WTC11 (cell line): ENCODE results near the gene RAP2B. TPM values are rescaled to one million over a fixed set of nuclear protein-coding genes. Genes with fewer than 3 reads are reported as not detected.
"Not testable (repeated sequence)": the region's sequence is repeated elsewhere in the genome, so short reads cannot be mapped to it uniquely, and the experiment has no call there.

ENCODE experiments used
- ATAC-seq: fragments of 200-7000 bp; cut with Tn5 transposase; 2 replicates; pipeline ENCODE4 v1.10.0; 2021; ENCODE audit warnings: mild to moderate bottlenecking, moderate library complexity
- CTCF ChIA-PET: fragments of 300-600 bp; sonication (Branson Sonifier 250); formaldehyde crosslinking; loops from one replicate; lab custom pipeline; 2021; ENCODE audit warnings: antibody characterized with exemption; lab: Charles Lee
- POLR2A ChIA-PET: fragments of 350-600 bp; sonication (Branson Sonifier 250); formaldehyde crosslinking; loops from one replicate; lab custom pipeline; 2021; ENCODE audit warnings: antibody characterized with exemption; lab: Charles Lee
- DNase-seq: peaks from one replicate; pipeline ENCODE4 v3.0.0; 2021; ENCODE audit warnings: low spot score
- H3K27ac Mint-ChIP-seq: 2 replicates; pipeline ENCODE4 v1.8.0; 2021; ENCODE audit warnings: mixed read lengths
- H3K27me3 Mint-ChIP-seq: 2 replicates; pipeline ENCODE4 v1.8.0; 2021; ENCODE audit warnings: low read depth, mild to moderate bottlenecking, moderate library complexity, mixed read lengths
- H3K36me3 Mint-ChIP-seq: 2 replicates; pipeline ENCODE4 v1.8.0; 2021; ENCODE audit warnings: mixed read lengths
- H3K4me1 Mint-ChIP-seq: 2 replicates; pipeline ENCODE4 v1.8.0; 2022; ENCODE audit warnings: mixed read lengths
- H3K4me3 Mint-ChIP-seq: 2 replicates; pipeline ENCODE4 v1.8.0; 2021; ENCODE audit warnings: mild to moderate bottlenecking, moderate library complexity, mixed read lengths
- H3K9me3 Mint-ChIP-seq: 2 replicates; pipeline ENCODE4 v1.8.0; 2021; ENCODE audit warnings: mixed read lengths
- CREM ChIP-seq: sonication (generic); formaldehyde crosslinking; IDR thresholded peaks from 2 replicates; pipeline ENCODE4 v1.8.1; 2022; ENCODE audit warnings: mild to moderate bottlenecking, missing genetic modification reagents, moderate library complexity
- FOXK1 ChIP-seq: sonication (generic); formaldehyde crosslinking; IDR thresholded peaks from 2 replicates; pipeline ENCODE4 v1.8.0; 2022; ENCODE audit warnings: mild to moderate bottlenecking, moderate library complexity, missing genetic modification reagents
- JUN ChIP-seq: sonication (generic); formaldehyde crosslinking; IDR thresholded peaks from 2 replicates; pipeline ENCODE4 v1.8.0; 2023; ENCODE audit warnings: mild to moderate bottlenecking, missing genetic modification reagents
- OVOL2 ChIP-seq: fragments of 250-450 bp; sonication (Bioruptor Pico); IDR thresholded peaks from 2 replicates; pipeline ENCODE4 v1.9.0; 2021; ENCODE audit warnings: mild to moderate bottlenecking, borderline replicate concordance
- TEAD1 ChIP-seq: sonication (generic); formaldehyde crosslinking; IDR thresholded peaks from 2 replicates; pipeline ENCODE4 v1.8.0; 2022; ENCODE audit warnings: mild to moderate bottlenecking, missing genetic modification reagents
- TP53 ChIP-seq: sonication (generic); formaldehyde crosslinking; IDR thresholded peaks from 2 replicates; pipeline ENCODE4 v1.8.1; 2023; ENCODE audit warnings: mild to moderate bottlenecking, missing genetic modification reagents
- ZBTB43 ChIP-seq: sonication (generic); formaldehyde crosslinking; IDR thresholded peaks from 2 replicates; pipeline ENCODE4 v1.8.1; 2023; ENCODE audit warnings: mild to moderate bottlenecking, missing genetic modification reagents
- ZNF121 ChIP-seq: sonication (generic); formaldehyde crosslinking; IDR thresholded peaks from 2 replicates; pipeline ENCODE4 v1.8.0; 2023; ENCODE audit warnings: missing genetic modification reagents
- ZNF416 ChIP-seq: fragments of 250-450 bp; sonication (Bioruptor Pico); IDR thresholded peaks from 2 replicates; pipeline ENCODE4 v1.9.0; 2021; ENCODE audit warnings: mild to moderate bottlenecking, inconsistent platforms
- ZSCAN18 ChIP-seq: fragments of 250-450 bp; sonication (Bioruptor Pico); IDR thresholded peaks from 2 replicates; pipeline ENCODE4 v2.1.2; 2022; ENCODE audit warnings: mild to moderate bottlenecking, moderate library complexity
- total RNA-seq: library from RNA; stranded (reverse); gene quantifications from 3 replicates; pipeline ENCODE4 v1.2.3, GENCODE V29; 2021
- TF ChIP-seq, protein P1 (sequence below): sonication (generic); formaldehyde crosslinking; IDR thresholded peaks from 2 replicates; pipeline ENCODE4 v1.8.1; 2023; ENCODE audit warnings: mild to moderate bottlenecking, missing genetic modification reagents, borderline replicate concordance
- TF ChIP-seq, protein P2 (sequence below): sonication (generic); formaldehyde crosslinking; IDR thresholded peaks from 2 replicates; pipeline ENCODE4 v1.8.0; 2022; ENCODE audit warnings: missing genetic modification reagents

Gene RAP2B
- total RNA-seq, 1 experiment from 2014 or later, result 25.6 TPM

DNA sequence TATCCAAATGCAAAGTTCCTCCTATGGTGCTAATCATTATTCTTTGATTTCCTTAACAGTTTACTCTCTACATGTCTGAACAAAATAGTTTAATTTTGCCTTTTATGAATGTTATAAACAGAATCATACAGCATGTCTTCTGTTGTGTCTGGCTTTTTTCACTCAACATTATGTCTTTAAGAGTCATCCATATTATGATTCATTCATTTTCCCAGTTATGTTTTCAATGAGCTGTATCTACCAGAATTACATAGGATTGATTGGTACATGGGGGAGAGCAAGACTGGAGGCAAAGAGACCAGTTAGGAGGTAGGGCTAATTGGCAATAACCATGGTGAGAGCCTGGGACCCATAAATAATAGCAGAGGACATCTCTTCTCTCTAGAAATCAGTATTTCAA is 16.6 kb upstream of the RAP2B start (continued):
- TF ChIP-seq, protein P1, sequence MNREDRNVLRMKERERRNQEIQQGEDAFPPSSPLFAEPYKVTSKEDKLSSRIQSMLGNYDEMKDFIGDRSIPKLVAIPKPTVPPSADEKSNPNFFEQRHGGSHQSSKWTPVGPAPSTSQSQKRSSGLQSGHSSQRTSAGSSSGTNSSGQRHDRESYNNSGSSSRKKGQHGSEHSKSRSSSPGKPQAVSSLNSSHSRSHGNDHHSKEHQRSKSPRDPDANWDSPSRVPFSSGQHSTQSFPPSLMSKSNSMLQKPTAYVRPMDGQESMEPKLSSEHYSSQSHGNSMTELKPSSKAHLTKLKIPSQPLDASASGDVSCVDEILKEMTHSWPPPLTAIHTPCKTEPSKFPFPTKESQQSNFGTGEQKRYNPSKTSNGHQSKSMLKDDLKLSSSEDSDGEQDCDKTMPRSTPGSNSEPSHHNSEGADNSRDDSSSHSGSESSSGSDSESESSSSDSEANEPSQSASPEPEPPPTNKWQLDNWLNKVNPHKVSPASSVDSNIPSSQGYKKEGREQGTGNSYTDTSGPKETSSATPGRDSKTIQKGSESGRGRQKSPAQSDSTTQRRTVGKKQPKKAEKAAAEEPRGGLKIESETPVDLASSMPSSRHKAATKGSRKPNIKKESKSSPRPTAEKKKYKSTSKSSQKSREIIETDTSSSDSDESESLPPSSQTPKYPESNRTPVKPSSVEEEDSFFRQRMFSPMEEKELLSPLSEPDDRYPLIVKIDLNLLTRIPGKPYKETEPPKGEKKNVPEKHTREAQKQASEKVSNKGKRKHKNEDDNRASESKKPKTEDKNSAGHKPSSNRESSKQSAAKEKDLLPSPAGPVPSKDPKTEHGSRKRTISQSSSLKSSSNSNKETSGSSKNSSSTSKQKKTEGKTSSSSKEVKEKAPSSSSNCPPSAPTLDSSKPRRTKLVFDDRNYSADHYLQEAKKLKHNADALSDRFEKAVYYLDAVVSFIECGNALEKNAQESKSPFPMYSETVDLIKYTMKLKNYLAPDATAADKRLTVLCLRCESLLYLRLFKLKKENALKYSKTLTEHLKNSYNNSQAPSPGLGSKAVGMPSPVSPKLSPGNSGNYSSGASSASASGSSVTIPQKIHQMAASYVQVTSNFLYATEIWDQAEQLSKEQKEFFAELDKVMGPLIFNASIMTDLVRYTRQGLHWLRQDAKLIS, result no peak

- POLR2A ChIA-PET, result no interaction called here
- Mint-ChIP-seq H3K27me3 (no peaks in the 10 kb centered on the region), H3K9me3 (peaks cover 8% of the 10 kb centered on the region), H3K4me1 (peaks cover 2% of the 10 kb centered on the region; the same call in 1 of the 2 replicates), H3K27ac (no peak overlapping the region), H3K4me3 (no peak overlapping the region), H3K36me3 (no peaks in the 10 kb centered on the region)
- no peak for ATAC-seq
- TF ChIP-seq, protein P2, sequence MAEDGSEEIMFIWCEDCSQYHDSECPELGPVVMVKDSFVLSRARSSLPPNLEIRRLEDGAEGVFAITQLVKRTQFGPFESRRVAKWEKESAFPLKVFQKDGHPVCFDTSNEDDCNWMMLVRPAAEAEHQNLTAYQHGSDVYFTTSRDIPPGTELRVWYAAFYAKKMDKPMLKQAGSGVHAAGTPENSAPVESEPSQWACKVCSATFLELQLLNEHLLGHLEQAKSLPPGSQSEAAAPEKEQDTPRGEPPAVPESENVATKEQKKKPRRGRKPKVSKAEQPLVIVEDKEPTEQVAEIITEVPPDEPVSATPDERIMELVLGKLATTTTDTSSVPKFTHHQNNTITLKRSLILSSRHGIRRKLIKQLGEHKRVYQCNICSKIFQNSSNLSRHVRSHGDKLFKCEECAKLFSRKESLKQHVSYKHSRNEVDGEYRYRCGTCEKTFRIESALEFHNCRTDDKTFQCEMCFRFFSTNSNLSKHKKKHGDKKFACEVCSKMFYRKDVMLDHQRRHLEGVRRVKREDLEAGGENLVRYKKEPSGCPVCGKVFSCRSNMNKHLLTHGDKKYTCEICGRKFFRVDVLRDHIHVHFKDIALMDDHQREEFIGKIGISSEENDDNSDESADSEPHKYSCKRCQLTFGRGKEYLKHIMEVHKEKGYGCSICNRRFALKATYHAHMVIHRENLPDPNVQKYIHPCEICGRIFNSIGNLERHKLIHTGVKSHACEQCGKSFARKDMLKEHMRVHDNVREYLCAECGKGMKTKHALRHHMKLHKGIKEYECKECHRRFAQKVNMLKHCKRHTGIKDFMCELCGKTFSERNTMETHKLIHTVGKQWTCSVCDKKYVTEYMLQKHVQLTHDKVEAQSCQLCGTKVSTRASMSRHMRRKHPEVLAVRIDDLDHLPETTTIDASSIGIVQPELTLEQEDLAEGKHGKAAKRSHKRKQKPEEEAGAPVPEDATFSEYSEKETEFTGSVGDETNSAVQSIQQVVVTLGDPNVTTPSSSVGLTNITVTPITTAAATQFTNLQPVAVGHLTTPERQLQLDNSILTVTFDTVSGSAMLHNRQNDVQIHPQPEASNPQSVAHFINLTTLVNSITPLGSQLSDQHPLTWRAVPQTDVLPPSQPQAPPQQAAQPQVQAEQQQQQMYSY, result peak; percentile 73
- no peak for TF ChIP-seq ZNF121 (CRISPR knock-in tag)
- TF ChIP-seq ZBTB43 (CRISPR knock-in tag), result no peak
- TF ChIP-seq, all 79 proteins: peak for 1
- CTCF ChIA-PET, result no interaction called here
- no peak for DNase-seq
These were observed 15.6 kb upstream of the RAP2B start for GRCh38 chr3:153146191-153147053.

GRCh38 chr3:153150991-153151390 is 11.0 kb upstream of the RAP2B start:
- no peak for DNase-seq
- no peak for ATAC-seq
- H3K9me3 Mint-ChIP-seq, result peaks cover 16% of the 10 kb centered on the region
- no peak for TF ChIP-seq TP53
- no peaks in the 10 kb centered on the region for H3K4me1 Mint-ChIP-seq
- no peak overlapping the region for H3K4me3 Mint-ChIP-seq
- no peak overlapping the region for H3K27ac Mint-ChIP-seq
- H3K27me3 Mint-ChIP-seq, result no peaks in the 10 kb centered on the region
- ChIA-PET POLR2A (no interaction called here), CTCF (no interaction called here)
- 0 out of 2 replicates have a peak, but pooled peaks cover 2% of the 10 kb centered on the region for H3K36me3 Mint-ChIP-seq

DNA sequence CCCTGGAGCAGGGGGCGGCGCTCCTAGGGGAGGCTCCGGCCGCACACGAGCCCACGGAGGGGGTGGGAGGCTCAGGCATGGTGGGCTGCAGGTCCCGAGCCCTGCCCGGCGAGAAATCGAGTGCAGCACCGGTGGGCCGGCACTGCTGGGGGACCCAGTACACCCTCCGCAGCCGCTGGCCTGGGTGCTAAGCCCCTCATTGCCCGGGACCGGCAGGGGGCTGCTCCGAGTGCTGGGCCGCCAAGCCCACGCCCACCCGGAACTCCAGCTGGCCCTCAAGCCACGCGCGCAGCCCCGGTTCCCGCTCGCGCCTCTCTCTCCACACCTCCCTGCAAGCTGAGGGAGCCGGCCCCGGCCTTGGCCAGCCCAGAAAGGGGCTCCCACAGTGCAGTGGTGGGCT is 6.2 kb upstream of the RAP2B start:
- POLR2A ChIA-PET, DNase-seq, H3K9me3 Mint-ChIP-seq, CTCF ChIA-PET, H3K27me3 Mint-ChIP-seq, H3K36me3 Mint-ChIP-seq, H3K27ac Mint-ChIP-seq, ATAC-seq, H3K4me3 Mint-ChIP-seq: not testable (repeated sequence)
- peaks cover 11% of the 10 kb centered on the region for H3K4me1 Mint-ChIP-seq

DNA sequence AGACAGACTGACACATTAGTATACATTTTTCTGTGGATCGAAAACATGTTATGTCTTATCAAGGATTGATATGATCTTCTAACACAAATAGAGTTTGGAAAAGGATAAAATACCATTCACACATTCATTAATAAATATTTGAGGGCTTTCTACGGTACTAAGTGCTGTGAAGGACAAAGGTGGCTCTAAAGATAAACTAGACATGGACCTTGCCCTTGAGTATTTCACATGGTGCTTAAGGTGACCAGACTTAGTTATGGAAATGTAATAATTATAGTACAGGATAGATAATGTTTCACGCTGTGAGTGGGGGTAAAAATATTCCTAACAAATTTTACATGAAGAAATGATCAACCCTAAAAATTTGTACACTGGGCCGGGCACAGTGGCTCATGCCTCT is 3.8 kb upstream of the RAP2B start:
- H3K4me1 Mint-ChIP-seq, result peaks cover 11% of the 10 kb centered on the region
- CTCF ChIA-PET, result no interaction called here
- H3K36me3 Mint-ChIP-seq, result 0 out of 2 replicates have a peak, but pooled peaks cover 2% of the 10 kb centered on the region
- no peak overlapping the region for H3K4me3 Mint-ChIP-seq
- POLR2A ChIA-PET, result no interaction called here
- ATAC-seq (no peak), DNase-seq (no peak)
- H3K27me3 Mint-ChIP-seq, result peaks cover 3% of the 10 kb centered on the region; the same call in 1 of the 2 replicates
- H3K9me3 Mint-ChIP-seq, result peaks cover 7% of the 10 kb centered on the region
- no peak overlapping the region for H3K27ac Mint-ChIP-seq
- TF ChIP-seq TEAD1 (CRISPR knock-in tag), result no peak
- no peak for TF ChIP-seq ZSCAN18 (CRISPR knock-in tag)
- no peak for TF ChIP-seq FOXK1 (CRISPR knock-in tag)
- no peak for TF ChIP-seq JUN
- TF ChIP-seq CREM (CRISPR knock-in tag), result no peak
- TF ChIP-seq ZNF416 (CRISPR knock-in tag), result no peak
- no peak for TF ChIP-seq OVOL2
